DND-41 (cell line): ENCODE results near the gene BMP5.

Source experiments
- CTCF ChIP-seq: IDR thresholded peaks from 2 replicates; pipeline ENCODE4 v1.5.1; 2012; ENCODE audit warnings: borderline replicate concordance, low read length, moderate library complexity, mild to moderate bottlenecking; ENCODE audit not compliant: poor library complexity, severe bottlenecking; ENCODE audit errors: extremely low read depth
- EZH2 ChIP-seq: IDR thresholded peaks from 3 replicates; pipeline ENCODE4 v1.6.1; 2012; ENCODE audit warnings: borderline replicate concordance, low read depth, mild to moderate bottlenecking, moderate library complexity, low read length, inconsistent platforms; ENCODE audit not compliant: severe bottlenecking

DNA sequence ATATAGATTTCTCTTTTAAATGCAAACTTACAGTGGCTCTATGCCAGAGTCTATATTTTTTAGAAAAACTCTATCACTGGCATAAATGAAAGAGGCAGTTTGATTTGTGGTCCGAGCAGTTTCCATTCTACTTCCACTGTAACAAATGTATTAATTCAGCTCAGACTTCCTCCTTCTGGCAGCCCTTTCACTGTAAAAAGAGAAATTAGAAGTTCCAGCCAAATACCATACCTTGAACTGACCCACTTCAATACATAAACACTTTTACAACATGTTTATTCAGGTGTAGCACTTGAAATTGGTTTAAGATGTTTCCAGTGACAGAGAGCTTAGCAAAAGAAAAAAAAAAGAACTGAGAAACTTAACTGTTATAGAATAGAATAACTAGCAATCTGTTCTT is 99.3 kb downstream of the BMP5 start:
- TF ChIP-seq CTCF (no peak), EZH2 (no peak)
